HepG2 (cell line): Measurements from ENCODE around the gene SOCS1. TPM values are rescaled to one million over a fixed set of nuclear protein-coding genes. Genes with fewer than 3 reads are reported as not detected.
A peak's percentile ranks its signal among the peaks of the same experiment; 100 is the strongest.

Experiments
- ASH2L ChIP-seq: fragments of 300-600, 200-600 bp; sonication (generic); IDR thresholded peaks from 2 replicates; pipeline ENCODE4 v1.7.0; 2017; ENCODE audit warnings: low read depth, mild to moderate bottlenecking, moderate library complexity, mixed read lengths, low read length; ENCODE audit not compliant: insufficient read length
- BORCS8-MEF2B ChIP-seq: sonication (generic); formaldehyde crosslinking; IDR thresholded peaks from 2 replicates; pipeline ENCODE4 v1.8.0; 2022; ENCODE audit warnings: mild to moderate bottlenecking, missing genetic modification reagents
- GZF1 ChIP-seq: sonication (generic); formaldehyde crosslinking; IDR thresholded peaks from 2 replicates; pipeline ENCODE4 v1.5.1; 2020; ENCODE audit warnings: mild to moderate bottlenecking, missing genetic modification reagents
- HCFC1 ChIP-seq: fragments of 150-350 bp; IDR thresholded peaks from 2 replicates; pipeline ENCODE4 v1.6.1; 2014; ENCODE audit warnings: low read depth, low read length
- HOXA3 ChIP-seq: sonication (generic); formaldehyde crosslinking; IDR thresholded peaks from 2 replicates; pipeline ENCODE4 v1.5.0; 2020; ENCODE audit warnings: missing genetic modification reagents
- HOXA9 ChIP-seq: sonication (generic); formaldehyde crosslinking; IDR thresholded peaks from 2 replicates; pipeline ENCODE4 v1.8.1; 2022; ENCODE audit warnings: missing genetic modification reagents, mild to moderate bottlenecking, moderate library complexity, borderline replicate concordance
- KDM2A ChIP-seq: sonication (generic); formaldehyde crosslinking; IDR thresholded peaks from 2 replicates; pipeline ENCODE4 v1.4.0; 2020; ENCODE audit warnings: low read depth, missing genetic modification reagents, borderline replicate concordance
- KDM5A ChIP-seq: fragments of 200-600 bp; sonication (generic); IDR thresholded peaks from 2 replicates; pipeline ENCODE4 v1.7.0; 2018; ENCODE audit warnings: antibody characterized with exemption, mild to moderate bottlenecking, low read length, borderline replicate concordance
- NR2F1 ChIP-seq, 2 experiments: fragments of 450-650 bp in 1 of 2; formaldehyde crosslinking in 1 of 2; IDR thresholded peaks; 2 replicates each; pipeline versions ENCODE4 v1.5.0 to v1.6.1; 2016 to 2020; ENCODE audit warnings: mild to moderate bottlenecking in 1 of 2, missing compliant biosample characterization in 1 of 2, missing genetic modification reagents in 1 of 2, moderate library complexity in 1 of 2
- ZNF292 ChIP-seq: sonication (generic); formaldehyde crosslinking; IDR thresholded peaks from 2 replicates; pipeline ENCODE4 v1.8.1; 2022; ENCODE audit warnings: mild to moderate bottlenecking, low read depth, missing genetic modification reagents, borderline replicate concordance
- ZNF761 ChIP-seq: sonication (generic); formaldehyde crosslinking; conservative IDR thresholded peaks from 2 replicates; pipeline ENCODE4 v1.4.0; 2020; ENCODE audit warnings: mild to moderate bottlenecking, missing genetic modification reagents
- polyA plus RNA-seq, 8 experiments: library from polyadenylated mRNA; depleted of rRNA in 3 of 8; stranded (reverse) in 7 of 8; unstranded in 1 of 8; fragments of >200 nt; fragmentation: Illumina TruSeq in 4 of 8; extraction: Trizol in 4 of 8; gene quantifications; 2 replicates each; pipeline versions ENCODE4 v1.2.1 to v1.2.3, GENCODE V29; 2011 to 2016; ENCODE audit warnings: low read depth in 4 of 8, missing spikeins in 1 of 8, mixed read lengths in 1 of 8; ENCODE audit not compliant: insufficient read depth in 1 of 8
- total RNA-seq, 5 experiments: library from RNA; depleted of rRNA; stranded (reverse); fragments of >200 nt; fragmentation: Illumina TruSeq; extraction: Trizol; gene quantifications; 2 replicates each; pipeline ENCODE4 v1.2.3, GENCODE V29; 2016; ENCODE audit warnings: low read depth in 1 of 5
- TF ChIP-seq, protein P1 (sequence below): fragments of 450-650 bp; IDR thresholded peaks from 2 replicates; pipeline ENCODE4 v1.6.1; 2017; ENCODE audit warnings: mild to moderate bottlenecking
- TF ChIP-seq, protein P2 (sequence below): sonication (generic); formaldehyde crosslinking; IDR thresholded peaks from 2 replicates; pipeline ENCODE4 v1.8.0; 2022; ENCODE audit warnings: missing genetic modification reagents, mild to moderate bottlenecking, inconsistent platforms, borderline replicate concordance
- TF ChIP-seq, protein P3 (sequence below): sonication (generic); formaldehyde crosslinking; IDR thresholded peaks from 2 replicates; pipeline ENCODE4 v1.5.1; 2020; ENCODE audit warnings: mild to moderate bottlenecking, missing genetic modification reagents, moderate library complexity
- TF ChIP-seq, protein P4 (sequence below): sonication (generic); formaldehyde crosslinking; IDR thresholded peaks from 2 replicates; pipeline ENCODE4 v1.5.0; 2020; ENCODE audit warnings: missing genetic modification reagents, mild to moderate bottlenecking, borderline replicate concordance
- TF ChIP-seq, protein P5 (sequence below): sonication (generic); formaldehyde crosslinking; IDR thresholded peaks from 2 replicates; pipeline ENCODE4 v1.4.0; 2020; ENCODE audit warnings: missing genetic modification reagents, mild to moderate bottlenecking, borderline replicate concordance

The SOCS1 gene
- total and polyA plus RNA-seq, 2 of the 13 experiments (the other 11 are each of a cell fraction or from before 2014, with no cell fraction given): 5.3 to 6.3 TPM

- TF ChIP-seq, protein P1, sequence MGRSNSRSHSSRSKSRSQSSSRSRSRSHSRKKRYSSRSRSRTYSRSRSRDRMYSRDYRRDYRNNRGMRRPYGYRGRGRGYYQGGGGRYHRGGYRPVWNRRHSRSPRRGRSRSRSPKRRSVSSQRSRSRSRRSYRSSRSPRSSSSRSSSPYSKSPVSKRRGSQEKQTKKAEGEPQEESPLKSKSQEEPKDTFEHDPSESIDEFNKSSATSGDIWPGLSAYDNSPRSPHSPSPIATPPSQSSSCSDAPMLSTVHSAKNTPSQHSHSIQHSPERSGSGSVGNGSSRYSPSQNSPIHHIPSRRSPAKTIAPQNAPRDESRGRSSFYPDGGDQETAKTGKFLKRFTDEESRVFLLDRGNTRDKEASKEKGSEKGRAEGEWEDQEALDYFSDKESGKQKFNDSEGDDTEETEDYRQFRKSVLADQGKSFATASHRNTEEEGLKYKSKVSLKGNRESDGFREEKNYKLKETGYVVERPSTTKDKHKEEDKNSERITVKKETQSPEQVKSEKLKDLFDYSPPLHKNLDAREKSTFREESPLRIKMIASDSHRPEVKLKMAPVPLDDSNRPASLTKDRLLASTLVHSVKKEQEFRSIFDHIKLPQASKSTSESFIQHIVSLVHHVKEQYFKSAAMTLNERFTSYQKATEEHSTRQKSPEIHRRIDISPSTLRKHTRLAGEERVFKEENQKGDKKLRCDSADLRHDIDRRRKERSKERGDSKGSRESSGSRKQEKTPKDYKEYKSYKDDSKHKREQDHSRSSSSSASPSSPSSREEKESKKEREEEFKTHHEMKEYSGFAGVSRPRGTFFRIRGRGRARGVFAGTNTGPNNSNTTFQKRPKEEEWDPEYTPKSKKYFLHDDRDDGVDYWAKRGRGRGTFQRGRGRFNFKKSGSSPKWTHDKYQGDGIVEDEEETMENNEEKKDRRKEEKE: no peak
- no peak for TF ChIP-seq GZF1
- TF ChIP-seq HOXA3 (CRISPR knock-in tag): 0 out of 2 replicates have a peak, but pooled peaks have one; percentile 6
- 0 out of 2 replicates have a peak, but pooled peaks have one; percentile 19 for TF ChIP-seq ZNF292
- no peak for TF ChIP-seq HCFC1
- TF ChIP-seq HOXA9 (CRISPR knock-in tag): no peak
- no peak for TF ChIP-seq NR2F1 (CRISPR knock-in tag; IDR thresholded peaks at IDR 0.05)
- TF ChIP-seq KDM5A: no peak
- TF ChIP-seq, protein P2, sequence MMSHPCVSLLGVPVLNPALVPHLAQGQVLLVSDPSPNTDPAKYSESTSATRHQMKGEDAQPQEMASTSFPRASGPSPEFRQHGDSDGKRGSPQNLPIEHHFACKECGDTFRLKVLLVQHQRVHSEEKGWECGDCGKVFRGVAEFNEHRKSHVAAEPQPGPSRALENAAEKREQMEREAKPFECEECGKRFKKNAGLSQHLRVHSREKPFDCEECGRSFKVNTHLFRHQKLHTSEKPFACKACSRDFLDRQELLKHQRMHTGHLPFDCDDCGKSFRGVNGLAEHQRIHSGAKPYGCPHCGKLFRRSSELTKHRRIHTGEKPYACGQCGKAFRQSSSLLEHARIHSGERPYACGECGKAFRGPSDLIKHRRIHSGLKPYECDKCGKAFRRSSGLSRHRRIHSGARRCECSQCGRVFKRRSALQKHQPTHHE (CRISPR knock-in tag): no peak
- TF ChIP-seq, protein P3, sequence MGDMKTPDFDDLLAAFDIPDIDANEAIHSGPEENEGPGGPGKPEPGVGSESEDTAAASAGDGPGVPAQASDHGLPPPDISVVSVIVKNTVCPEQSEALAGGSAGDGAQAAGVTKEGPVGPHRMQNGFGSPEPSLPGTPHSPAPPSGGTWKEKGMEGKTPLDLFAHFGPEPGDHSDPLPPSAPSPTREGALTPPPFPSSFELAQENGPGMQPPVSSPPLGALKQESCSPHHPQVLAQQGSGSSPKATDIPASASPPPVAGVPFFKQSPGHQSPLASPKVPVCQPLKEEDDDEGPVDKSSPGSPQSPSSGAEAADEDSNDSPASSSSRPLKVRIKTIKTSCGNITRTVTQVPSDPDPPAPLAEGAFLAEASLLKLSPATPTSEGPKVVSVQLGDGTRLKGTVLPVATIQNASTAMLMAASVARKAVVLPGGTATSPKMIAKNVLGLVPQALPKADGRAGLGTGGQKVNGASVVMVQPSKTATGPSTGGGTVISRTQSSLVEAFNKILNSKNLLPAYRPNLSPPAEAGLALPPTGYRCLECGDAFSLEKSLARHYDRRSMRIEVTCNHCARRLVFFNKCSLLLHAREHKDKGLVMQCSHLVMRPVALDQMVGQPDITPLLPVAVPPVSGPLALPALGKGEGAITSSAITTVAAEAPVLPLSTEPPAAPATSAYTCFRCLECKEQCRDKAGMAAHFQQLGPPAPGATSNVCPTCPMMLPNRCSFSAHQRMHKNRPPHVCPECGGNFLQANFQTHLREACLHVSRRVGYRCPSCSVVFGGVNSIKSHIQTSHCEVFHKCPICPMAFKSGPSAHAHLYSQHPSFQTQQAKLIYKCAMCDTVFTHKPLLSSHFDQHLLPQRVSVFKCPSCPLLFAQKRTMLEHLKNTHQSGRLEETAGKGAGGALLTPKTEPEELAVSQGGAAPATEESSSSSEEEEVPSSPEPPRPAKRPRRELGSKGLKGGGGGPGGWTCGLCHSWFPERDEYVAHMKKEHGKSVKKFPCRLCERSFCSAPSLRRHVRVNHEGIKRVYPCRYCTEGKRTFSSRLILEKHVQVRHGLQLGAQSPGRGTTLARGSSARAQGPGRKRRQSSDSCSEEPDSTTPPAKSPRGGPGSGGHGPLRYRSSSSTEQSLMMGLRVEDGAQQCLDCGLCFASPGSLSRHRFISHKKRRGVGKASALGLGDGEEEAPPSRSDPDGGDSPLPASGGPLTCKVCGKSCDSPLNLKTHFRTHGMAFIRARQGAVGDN: peak; percentile 75
- TF ChIP-seq BORCS8-MEF2B (CRISPR knock-in tag): no peak
- no peak for TF ChIP-seq ZNF761
- TF ChIP-seq KDM2A (CRISPR knock-in tag): peak; percentile 60; the same call in 1 of the 2 replicates
- TF ChIP-seq, protein P4, sequence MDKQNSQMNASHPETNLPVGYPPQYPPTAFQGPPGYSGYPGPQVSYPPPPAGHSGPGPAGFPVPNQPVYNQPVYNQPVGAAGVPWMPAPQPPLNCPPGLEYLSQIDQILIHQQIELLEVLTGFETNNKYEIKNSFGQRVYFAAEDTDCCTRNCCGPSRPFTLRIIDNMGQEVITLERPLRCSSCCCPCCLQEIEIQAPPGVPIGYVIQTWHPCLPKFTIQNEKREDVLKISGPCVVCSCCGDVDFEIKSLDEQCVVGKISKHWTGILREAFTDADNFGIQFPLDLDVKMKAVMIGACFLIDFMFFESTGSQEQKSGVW (CRISPR knock-in tag): no peak
- TF ChIP-seq, protein P5, sequence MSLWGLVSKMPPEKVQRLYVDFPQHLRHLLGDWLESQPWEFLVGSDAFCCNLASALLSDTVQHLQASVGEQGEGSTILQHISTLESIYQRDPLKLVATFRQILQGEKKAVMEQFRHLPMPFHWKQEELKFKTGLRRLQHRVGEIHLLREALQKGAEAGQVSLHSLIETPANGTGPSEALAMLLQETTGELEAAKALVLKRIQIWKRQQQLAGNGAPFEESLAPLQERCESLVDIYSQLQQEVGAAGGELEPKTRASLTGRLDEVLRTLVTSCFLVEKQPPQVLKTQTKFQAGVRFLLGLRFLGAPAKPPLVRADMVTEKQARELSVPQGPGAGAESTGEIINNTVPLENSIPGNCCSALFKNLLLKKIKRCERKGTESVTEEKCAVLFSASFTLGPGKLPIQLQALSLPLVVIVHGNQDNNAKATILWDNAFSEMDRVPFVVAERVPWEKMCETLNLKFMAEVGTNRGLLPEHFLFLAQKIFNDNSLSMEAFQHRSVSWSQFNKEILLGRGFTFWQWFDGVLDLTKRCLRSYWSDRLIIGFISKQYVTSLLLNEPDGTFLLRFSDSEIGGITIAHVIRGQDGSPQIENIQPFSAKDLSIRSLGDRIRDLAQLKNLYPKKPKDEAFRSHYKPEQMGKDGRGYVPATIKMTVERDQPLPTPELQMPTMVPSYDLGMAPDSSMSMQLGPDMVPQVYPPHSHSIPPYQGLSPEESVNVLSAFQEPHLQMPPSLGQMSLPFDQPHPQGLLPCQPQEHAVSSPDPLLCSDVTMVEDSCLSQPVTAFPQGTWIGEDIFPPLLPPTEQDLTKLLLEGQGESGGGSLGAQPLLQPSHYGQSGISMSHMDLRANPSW: no peak
- TF ChIP-seq ASH2L: peak; percentile 27
Observed at GRCh38 chr16:11303405-11304138, 47.6 kb upstream of the SOCS1 start (continued).
